Hepatocyte (in vitro differentiated cells): ENCODE measurements around the gene COG7.
"Not testable (repeated sequence)": the region's sequence is repeated elsewhere in the genome, so short reads cannot be mapped to it uniquely, and the experiment has no call there.

Source experiments
- EZH2 ChIP-seq: fragments of 200-600 bp; sonication (generic); IDR thresholded peaks from 2 replicates; pipeline ENCODE4 v1.6.1; 2016; ENCODE audit warnings: antibody characterized with exemption, mild to moderate bottlenecking, borderline replicate concordance
- TF ChIP-seq, protein P1 (sequence below): fragments of 200-600 bp; sonication (generic); IDR thresholded peaks from 2 replicates; pipeline ENCODE4 v1.5.1; 2016; ENCODE audit warnings: antibody characterized with exemption, mild to moderate bottlenecking; ENCODE audit not compliant: poor library complexity

GRCh38 chr16:23400447-23400846 lies 52.5 kb downstream of the COG7 start:
- TF ChIP-seq, protein P1, sequence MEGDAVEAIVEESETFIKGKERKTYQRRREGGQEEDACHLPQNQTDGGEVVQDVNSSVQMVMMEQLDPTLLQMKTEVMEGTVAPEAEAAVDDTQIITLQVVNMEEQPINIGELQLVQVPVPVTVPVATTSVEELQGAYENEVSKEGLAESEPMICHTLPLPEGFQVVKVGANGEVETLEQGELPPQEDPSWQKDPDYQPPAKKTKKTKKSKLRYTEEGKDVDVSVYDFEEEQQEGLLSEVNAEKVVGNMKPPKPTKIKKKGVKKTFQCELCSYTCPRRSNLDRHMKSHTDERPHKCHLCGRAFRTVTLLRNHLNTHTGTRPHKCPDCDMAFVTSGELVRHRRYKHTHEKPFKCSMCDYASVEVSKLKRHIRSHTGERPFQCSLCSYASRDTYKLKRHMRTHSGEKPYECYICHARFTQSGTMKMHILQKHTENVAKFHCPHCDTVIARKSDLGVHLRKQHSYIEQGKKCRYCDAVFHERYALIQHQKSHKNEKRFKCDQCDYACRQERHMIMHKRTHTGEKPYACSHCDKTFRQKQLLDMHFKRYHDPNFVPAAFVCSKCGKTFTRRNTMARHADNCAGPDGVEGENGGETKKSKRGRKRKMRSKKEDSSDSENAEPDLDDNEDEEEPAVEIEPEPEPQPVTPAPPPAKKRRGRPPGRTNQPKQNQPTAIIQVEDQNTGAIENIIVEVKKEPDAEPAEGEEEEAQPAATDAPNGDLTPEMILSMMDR, result not testable (repeated sequence)
- TF ChIP-seq EZH2, result not testable (repeated sequence)
